NCI-H345 treated with DMSO at 0.1 percent for 48 hours (cell line): Measurements from ENCODE around the gene ABCA7.

ENCODE experiments used
- DNase-seq: peaks from one replicate; lab custom pipeline; 2025; ENCODE audit not compliant: unreplicated experiment; lab: John Stamatoyannopoulos, UW

Gene ABCA7

GRCh38 chr19:1004204-1004802 lies 35.6 kb upstream of the ABCA7 start:
- no peak for DNase-seq

GRCh38 chr19:1004803-1005664 lies 34.9 kb upstream of the ABCA7 start:
- no peak for DNase-seq

- DNase-seq, result no peak
These were observed 33.1 kb upstream of the ABCA7 start for GRCh38 chr19:1006711-1007398.

- DNase-seq, result no peak
These were observed 32.3 kb upstream of the ABCA7 start for GRCh38 chr19:1007399-1008251.

- no peak for DNase-seq
These were observed 31.5 kb upstream of the ABCA7 start for GRCh38 chr19:1008268-1009040.

GRCh38 chr19:1009041-1009980 lies 30.6 kb upstream of the ABCA7 start:
- no peak for DNase-seq

GRCh38 chr19:1009981-1010538 lies 29.8 kb upstream of the ABCA7 start:
- DNase-seq, result no peak

- DNase-seq, result no peak
These were observed 29.1 kb upstream of the ABCA7 start for GRCh38 chr19:1010586-1011510.

GRCh38 chr19:1011831-1012333 lies 28.0 kb upstream of the ABCA7 start:
- no peak for DNase-seq

- no peak for DNase-seq
These were observed 27.6 kb upstream of the ABCA7 start for GRCh38 chr19:1012334-1012733.

- DNase-seq, result no peak
These were observed 26.7 kb upstream of the ABCA7 start for GRCh38 chr19:1013218-1013617.

- DNase-seq, result no peak
These were observed 25.5 kb upstream of the ABCA7 start for GRCh38 chr19:1014161-1015060.

GRCh38 chr19:1015061-1015781 lies 24.7 kb upstream of the ABCA7 start:
- DNase-seq, result no peak

GRCh38 chr19:1015782-1016646 lies 23.9 kb upstream of the ABCA7 start:
- DNase-seq, result no peak

GRCh38 chr19:1016647-1017114 lies 23.2 kb upstream of the ABCA7 start:
- DNase-seq, result no peak
